Skeletal muscle cell (primary cell): ENCODE results near the gene OR52L1.
"Not testable (repeated sequence)": the region's sequence is repeated elsewhere in the genome, so short reads cannot be mapped to it uniquely, and the experiment has no call there.

Experiments used
- DNase-seq: peaks from one replicate; pipeline ENCODE4 v3.0.0-alpha.2; 2010; ENCODE audit warnings: low read depth
- H3K4me3 ChIP-seq: 2 replicates; pipeline ENCODE4 v1.5.1; 2011; ENCODE audit warnings: low read depth, mild to moderate bottlenecking, control low read depth, low read length, moderate library complexity

The OR52L1 gene

GRCh38 chr11:5986885-5987284 lies at the start of gene OR52L1:
OR52L1 (minus strand) TSS chr11:5986985; CDS start chr11:5986930, 55 bp downstream.
- H3K4me3 ChIP-seq, result no peak within 1 kb of the TSS
- no peak for DNase-seq

GRCh38 chr11:6030708-6031405 lies 44.1 kb upstream of the OR52L1 start, which contains the start of gene OR56A1:
OR56A1 (minus strand) TSS chr11:6030758; CDS start chr11:6027692, 3,066 bp downstream.
- no peak for DNase-seq
- H3K4me3 ChIP-seq, result no peak within 1 kb of the TSS

DNA sequence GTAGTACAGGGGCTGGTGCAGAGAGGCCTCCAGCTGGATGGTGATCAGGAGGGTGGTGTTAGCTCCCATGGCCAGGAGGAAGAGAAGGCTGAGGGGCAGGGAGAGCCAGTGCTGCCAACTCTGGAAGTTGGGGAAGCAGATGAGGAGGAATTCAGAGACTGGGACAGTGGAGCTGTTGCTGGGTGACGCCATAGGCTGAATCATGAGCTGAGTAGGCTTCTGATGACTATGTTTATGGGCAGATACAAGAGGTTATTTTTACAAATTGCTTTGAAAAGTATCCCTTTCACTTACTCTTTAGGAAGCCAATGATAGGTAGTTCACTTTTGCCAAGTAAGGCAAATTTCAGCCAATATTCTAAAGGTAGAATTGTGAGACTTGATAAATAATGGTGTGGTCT lies 40.7 kb upstream of the OR52L1 start:
- no peak overlapping the region for H3K4me3 ChIP-seq
- no peak for DNase-seq

GRCh38 chr11:6025056-6025455 lies 38.3 kb upstream of the OR52L1 start:
- no peak overlapping the region for H3K4me3 ChIP-seq
- DNase-seq, result no peak

DNA sequence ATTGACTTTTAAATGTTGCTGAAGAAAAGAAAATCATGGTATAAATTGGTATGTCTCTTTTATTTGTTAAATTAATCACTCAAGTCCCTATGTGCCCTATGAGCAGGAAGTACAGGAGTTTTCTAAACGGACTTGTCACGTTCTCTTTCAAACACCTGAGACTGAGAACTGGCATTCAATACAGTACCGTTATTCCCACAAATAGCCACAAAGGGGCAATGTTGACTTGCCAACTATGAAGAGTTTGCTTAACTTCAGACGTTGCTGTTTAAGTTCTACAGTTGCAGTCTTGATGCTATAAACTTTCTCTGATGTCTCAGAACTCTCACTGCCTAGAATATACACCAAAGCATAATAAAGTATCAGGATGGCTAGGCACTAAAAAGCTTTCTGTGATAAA lies 36.2 kb upstream of the OR52L1 start:
- DNase-seq, result peak; percentile 4
- H3K4me3 ChIP-seq, result no peak overlapping the region

GRCh38 chr11:6013042-6013441 lies 26.3 kb upstream of the OR52L1 start:
- H3K4me3 ChIP-seq, result no peak overlapping the region
- no peak for DNase-seq

- DNase-seq, result no peak
- no peak overlapping the region for H3K4me3 ChIP-seq
Observed at GRCh38 chr11:6012035-6012668, 25.4 kb upstream of the OR52L1 start.

DNA sequence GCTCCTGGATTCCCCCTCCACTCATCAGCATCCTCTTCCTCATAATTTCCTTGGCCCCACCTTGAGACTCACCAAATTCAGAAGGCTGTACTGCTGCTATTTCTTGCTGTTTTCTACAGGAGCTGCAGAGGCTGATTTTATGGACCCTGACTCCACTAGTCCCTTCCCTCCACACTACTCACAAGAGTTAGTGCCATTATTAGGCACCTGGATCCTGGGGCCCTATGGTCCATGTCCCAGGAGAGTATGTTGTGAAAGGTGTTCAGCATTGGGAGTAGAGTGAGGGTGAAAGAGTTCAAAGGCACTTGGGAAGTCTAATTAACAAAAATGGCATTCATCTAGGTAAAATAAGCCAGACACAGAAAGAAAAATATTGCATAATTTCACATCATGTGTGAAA lies 20.1 kb upstream of the OR52L1 start, which contains the start of gene OR56A4:
TSS of gene OR56A4 (minus strand) at position 101 of the 400 bp plus-strand sequence. CDS start 3,954 bp downstream, outside the sequence.
- H3K4me3 ChIP-seq, result no peak within 1 kb of the TSS
- no peak for DNase-seq

DNA sequence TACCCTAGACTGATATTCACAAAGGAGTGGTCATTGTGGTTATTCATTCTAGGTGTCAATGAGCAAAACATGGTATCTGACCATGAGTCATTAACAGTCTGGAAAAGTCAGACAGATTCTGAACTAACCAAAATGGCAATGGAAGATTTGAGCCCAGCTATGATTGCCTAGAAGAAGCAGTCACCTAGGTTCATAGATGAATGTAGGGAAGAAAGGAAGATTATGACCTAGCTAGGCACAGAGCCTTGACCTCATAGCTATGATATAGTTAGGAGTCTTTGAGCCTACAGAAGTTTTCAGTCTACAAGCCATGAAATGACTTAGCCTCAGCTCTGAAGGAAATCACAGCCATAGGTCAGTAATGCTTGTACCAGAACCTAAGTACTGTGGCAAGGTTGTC lies 19.6 kb upstream of the OR52L1 start:
- no peak overlapping the region for H3K4me3 ChIP-seq
- no peak for DNase-seq

DNA sequence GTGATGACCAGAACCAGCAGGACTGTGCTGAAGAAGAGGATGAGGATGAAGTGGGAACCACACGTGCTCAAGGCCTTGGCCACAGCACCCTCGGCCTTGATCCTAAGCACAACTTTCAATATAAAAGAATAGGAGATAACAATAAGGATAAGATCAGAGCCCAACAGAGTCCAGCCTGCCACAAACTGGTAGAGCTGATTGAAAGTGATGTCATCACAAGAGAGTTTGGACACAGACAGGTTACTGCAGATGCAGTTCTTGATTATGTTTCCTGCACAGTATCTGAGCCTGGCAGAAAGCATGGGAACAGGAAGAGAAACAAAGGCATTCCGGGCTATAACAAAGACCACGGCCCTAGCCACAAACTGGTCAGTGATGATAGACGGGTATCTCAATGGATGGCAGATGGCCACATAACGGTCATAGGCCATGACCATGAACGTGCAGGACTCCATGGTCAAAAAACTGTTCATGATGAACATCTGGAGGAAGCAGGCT lies 15.5 kb upstream of the OR52L1 start:
- no peak overlapping the region for H3K4me3 ChIP-seq
- no peak for DNase-seq

- H3K4me3 ChIP-seq, result no peak overlapping the region
- DNase-seq, result no peak
Observed at GRCh38 chr11:5994791-5995190, 8.0 kb upstream of the OR52L1 start.

- no peak overlapping the region for H3K4me3 ChIP-seq
- no peak for DNase-seq
Observed at GRCh38 chr11:5992604-5993251, 5.9 kb upstream of the OR52L1 start.

GRCh38 chr11:5992150-5992549 lies 5.4 kb upstream of the OR52L1 start:
- H3K4me3 ChIP-seq, result no peak overlapping the region
- DNase-seq, result no peak

DNA sequence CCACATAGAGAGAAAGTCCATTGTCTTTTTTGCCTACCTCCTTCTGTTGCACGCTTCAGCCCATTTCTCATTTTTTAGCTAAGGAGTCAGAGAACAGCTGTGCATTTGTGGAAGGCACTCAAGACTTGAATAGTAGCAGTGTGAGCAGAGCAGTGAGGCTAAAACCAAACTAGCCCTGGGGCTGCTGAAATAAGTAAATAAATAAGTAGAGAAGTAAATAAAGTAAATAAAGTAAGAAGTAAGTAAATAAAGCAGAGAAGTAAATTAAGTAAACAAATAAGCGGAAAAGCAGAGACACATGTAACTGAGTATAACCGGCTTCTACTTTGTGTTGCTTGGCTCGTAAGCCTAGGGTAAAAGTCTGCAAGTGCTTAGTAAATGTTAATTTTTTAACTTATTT lies 2.4 kb upstream of the OR52L1 start:
- H3K4me3 ChIP-seq, result no peak overlapping the region
- DNase-seq, result no peak

DNA sequence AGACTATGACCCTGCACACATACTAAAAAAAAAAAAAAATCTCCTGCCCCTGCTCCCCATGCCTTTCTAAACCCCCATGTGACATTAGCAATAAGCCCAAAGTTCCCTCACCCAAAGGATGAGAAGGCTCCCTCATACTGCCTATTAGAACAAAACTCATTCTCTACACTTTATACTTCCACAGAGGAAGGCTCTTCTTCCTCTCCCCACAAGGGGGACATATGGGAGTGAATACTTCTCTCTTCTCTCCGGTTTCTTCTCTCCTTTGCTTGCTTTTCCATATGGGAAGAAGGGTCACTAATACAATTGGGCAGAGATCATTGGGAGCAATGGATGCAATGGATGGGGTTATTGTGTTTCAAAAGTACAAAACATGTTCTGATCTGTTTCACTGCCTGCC lies 3.3 kb downstream of the OR52L1 start:
- no peak for DNase-seq
- H3K4me3 ChIP-seq, result no peak overlapping the region

GRCh38 chr11:5973530-5973929 lies 13.3 kb downstream of the OR52L1 start:
- H3K4me3 ChIP-seq, result no peak overlapping the region
- DNase-seq, result no peak

- DNase-seq, result no peak
- no peak within 1 kb of the TSS for H3K4me3 ChIP-seq
Observed at GRCh38 chr11:5968394-5968793, 18.4 kb downstream of the OR52L1 start, which contains the start of gene OR56A5. OR56A5 (minus strand) TSS chr11:5968494; CDS start chr11:5968494, 0 bp downstream.

DNA sequence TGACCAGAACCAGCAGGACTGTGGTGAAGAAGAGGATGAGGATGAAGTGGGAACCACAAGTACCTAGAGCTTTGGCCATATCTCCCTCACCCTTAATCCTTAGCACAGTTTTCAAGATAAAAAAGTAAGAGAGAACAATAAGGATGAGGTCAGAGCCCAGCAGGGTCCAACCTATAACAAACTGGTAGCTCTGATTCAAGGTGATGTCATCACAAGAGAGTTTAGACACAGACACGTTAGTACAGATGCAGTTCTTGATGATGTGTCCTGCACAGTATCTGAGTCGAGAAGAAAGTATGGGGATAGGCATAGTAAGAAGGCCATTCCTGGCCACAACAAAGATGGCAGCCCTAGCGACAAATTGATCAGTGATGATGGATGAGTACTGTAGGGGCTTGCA lies 19.1 kb downstream of the OR52L1 start:
- no peak overlapping the region for H3K4me3 ChIP-seq
- DNase-seq, result no peak

DNA sequence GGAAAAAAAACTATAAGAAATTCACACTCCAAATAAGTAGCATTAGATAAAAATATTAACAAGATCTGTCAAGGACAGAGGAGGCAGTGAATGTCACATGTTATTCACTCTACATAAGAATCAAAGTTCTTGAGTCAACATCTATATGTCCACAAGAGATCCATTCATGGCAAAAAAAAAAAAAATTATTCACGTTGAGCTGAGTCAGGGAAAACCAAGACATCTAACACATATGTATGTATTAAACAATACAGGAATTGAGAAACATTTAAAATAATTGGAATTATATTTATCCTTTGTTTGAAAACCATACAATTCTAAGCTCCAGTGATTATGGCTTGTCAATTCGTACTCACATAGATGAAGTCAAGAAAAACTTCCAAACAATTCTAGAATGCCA lies 19.8 kb downstream of the OR52L1 start:
- no peak for DNase-seq
- H3K4me3 ChIP-seq, result no peak overlapping the region

GRCh38 chr11:5960704-5961320 lies 26.0 kb downstream of the OR52L1 start:
- not testable (repeated sequence) for DNase-seq, H3K4me3 ChIP-seq
